ENCODE data around the gene ORAI2.
"Not testable (repeated sequence)": the region's sequence is repeated elsewhere in the genome, so short reads cannot be mapped to it uniquely, and the experiment has no call there.

ORAI2 gene

DNA sequence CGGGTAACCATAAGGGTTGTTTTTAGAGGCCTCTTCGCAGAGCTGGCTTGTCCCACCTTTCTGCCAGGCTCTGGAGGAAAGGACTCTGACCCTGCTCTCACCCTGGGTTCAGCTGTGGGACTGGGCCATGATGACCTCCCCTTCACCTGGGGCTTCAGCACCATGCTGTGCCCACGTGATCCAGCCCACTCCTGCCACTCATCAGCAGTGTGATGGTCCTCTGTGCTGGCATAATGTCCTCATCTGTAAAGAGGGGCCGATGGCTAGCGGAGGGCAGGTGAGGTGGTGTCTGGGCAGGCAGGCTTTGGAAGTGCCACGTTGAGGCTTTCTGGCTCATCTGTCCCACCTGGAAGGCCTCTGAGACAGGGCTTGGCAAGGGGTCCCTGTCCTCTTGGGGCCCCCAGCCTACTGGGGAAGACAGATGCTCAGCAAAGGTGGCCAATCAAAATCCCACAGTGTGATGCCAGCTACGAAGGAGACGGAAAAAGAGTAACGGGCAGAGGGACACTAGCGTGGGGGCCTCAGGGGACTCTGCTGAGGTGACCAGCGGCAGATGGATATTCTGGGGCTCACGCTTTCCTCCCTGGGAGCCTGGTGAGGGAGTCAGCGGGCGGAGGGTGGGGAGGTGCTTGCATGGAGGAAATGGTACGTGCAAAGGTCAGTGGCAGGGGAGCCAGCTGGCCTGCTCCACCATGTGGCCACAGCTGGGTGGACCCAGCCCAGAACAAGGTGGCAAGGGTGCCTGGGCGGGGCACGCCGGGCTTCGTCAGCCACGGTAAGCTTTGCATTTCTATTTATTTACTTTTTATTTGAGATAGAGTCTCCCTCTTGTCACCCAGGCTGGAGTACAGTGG, 36.8 kb downstream of the ORAI2 start:
- DNase-seq (ENCODE audit: low read depth) = no peak

DNA sequence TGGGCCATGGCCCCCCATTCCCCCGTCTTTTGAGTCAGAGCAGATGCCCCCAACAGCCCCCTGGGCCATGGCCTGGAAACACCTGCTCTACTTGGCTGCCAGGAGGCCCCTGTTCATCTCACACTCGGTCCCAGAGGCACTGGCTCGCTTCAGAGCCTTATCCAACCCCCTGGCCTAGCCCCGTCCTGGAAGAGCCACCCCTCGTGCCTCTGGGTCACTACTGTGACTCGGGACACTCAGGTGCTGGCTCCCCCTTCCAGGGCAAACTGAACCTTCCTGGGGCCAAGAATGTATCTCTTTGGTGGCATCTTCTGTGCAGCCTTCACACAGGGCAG, 38.4 kb downstream of the ORAI2 start:
- DNase-seq (ENCODE audit: low read depth) = no peak

DNA sequence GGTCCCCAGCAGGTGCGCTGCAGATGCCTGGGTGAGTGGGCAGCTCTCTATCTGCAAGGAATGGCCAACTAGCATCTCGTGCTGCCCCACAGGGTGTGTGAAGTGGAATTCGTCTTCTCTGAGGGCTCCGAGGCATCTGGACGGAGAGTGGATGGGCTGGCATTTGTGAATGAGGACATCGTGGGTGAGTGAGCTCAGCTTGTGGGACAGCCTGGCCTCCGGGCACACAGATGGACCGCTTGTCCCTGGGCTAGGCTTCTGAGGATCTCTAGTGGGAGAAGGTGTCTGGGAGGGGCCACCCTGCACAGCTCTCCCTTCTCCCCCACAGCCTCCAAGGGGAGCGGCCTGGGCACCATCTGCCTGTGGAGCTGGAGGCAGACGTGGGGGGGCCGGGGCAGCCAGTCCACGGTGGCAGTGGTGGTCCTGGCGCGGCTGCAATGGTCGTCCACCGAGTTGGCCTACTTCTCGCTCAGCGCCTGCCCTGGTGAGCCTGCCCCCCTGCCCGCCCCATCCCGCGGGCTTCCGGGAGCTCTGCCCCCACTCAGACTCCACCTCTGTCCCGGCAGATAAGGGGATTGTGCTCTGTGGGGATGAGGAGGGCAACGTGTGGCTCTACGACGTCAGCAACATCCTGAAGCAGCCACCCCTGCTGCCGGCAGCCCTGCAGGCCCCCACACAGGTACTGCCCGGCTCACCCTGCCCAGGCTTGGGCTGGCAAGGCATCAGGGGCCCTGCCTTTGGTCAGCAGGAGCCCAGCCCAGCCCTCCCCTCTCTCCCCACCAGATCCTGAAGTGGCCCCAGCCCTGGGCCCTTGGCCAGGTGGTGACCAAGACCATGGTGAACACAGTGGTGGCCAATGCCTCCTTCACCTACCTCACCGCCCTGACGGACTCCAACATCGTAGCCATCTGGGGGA, 39.0 kb downstream of the ORAI2 start:
- no peak for DNase-seq (ENCODE audit: low read depth)

DNA sequence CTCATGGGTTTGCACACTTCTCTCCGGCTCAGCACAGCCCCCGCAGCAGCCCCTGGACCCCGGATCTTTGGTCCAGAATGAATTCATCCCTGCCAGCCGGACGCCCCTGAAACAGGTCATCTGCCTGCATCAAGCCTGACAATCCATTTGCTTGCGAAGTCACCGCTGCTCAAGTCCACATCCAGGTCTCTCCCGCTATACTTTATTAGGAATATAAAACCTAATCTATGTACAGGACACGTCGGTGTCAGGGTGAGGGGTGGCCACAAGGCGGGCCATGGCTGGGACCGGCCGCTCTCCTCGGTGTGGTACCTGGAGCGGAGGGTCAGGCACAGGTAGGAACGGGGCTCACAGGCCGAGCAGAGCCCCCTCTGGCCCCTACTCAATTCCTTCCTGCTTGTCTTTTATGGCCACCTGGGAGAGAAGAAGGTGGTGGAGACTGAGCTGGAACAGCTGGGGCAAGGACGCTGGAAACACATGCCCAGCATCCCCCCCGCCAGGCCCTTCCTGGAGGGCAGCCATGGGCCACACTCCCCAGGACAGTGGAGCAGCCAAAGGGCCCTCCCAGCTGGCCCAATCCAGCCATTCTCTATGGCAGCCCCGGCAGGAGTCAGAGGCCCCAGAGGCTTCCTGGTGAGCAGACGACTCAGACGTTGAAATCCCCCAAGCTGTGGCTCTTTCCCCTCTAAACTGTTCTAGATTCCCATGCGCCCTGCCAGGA, 40.1 kb downstream of the ORAI2 start:
- no peak for DNase-seq (ENCODE audit: low read depth)

DNA sequence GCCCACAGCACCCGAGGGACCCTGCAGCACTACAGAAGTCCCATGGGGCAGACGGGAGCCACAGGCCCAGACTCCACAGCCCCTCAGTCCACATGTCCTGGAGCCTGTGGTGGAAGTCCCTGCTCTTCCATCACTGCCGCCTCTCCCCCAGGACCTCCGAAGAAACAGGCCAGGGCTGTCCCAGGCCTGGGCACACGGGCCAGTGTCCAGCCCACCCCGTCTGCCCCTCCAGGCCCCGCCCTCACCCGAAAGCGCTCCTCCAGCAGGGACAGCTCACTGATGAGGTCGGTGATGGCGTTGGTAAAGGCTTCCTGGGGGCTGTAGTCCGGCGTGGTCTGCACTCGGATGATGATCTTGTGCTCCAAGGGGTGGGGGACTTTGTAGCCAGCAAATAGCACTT, 40.7 kb downstream of the ORAI2 start:
- DNase-seq (ENCODE audit: low read depth) = not testable (repeated sequence)

DNA sequence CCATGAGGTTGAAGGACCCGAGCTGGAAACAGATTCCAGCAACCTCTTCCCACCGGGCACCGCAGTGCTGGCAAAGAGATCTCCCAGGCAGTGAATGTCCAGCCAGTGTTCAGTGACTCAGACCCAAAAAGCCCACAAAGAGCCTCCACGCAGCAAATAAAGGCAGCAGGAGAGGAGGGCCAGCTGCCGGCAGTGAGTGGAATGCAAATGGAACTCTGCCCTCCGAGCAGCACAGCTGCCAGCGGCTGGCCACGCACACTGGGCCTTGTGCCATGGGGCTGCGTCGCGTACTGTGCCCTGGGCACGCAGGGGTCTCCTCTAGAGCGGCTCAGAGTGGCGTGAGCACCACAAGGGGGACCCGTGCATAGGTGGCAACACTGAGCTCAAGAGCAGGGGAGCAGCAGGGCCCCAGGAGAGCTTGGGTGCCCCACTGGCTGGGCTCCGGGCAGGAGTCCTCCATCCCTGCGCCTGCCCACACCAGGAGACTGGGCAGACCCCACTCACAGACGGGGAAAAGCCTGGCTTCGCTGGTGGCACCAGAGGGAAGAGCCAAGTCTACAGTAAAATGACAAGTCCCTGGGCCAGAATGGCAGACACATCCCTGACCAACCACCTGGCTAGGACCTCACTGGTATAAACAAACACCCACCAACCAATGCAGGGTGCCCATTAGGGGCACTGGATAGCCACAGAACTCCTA, 41.5 kb downstream of the ORAI2 start:
- DNase-seq (ENCODE audit: low read depth) = not testable (repeated sequence)

DNA sequence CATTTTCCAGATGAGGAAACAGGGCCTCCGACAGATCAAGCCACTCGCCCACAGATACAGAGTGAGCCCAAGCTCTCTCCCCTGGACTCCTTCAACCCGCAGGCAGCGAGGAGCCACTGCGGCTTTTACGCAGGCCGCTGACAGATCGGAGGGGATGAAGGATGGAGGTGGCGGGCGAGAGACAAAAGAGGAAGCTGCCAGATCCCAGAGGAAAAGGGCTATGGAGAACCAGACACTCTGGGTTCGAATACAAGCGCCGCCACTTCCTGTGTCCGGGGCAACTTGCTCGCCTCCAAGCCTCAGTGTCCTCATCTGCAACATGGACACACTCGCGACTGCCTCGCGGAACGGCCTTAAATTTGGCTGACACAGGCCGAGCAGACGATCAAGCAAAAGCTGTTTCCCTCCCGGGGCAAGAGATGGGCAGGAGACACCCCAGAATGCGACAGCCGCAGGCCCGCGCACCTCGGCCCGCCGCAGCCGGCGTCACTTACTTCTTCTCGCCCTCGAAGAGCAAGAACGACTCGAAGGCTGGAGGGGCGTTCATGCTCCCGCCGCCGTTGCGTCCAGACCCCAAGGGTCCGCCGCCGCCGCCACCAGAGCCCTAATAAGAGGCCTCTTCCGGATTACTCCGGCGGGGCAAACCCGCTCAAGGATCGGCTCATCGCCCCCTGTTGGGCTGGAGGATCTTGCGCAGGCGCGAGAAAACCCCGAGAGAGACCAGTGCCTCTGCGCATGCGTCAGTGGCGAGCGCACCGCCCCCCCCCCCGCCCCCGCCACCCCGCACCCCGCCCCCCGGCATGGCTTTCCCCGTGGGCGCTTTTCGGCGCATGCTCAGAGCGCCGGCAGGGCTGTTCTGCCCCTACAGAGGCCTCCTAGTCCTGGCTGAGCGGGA, 45.2 kb downstream of the ORAI2 start, which contains the start of gene POLR2J:
TSS of gene POLR2J (minus strand) at position 609 of the 895 bp plus-strand sequence. CDS start at position 547, 62 bp downstream.
- peak; percentile 75 for DNase-seq (ENCODE audit: low read depth)

DNA sequence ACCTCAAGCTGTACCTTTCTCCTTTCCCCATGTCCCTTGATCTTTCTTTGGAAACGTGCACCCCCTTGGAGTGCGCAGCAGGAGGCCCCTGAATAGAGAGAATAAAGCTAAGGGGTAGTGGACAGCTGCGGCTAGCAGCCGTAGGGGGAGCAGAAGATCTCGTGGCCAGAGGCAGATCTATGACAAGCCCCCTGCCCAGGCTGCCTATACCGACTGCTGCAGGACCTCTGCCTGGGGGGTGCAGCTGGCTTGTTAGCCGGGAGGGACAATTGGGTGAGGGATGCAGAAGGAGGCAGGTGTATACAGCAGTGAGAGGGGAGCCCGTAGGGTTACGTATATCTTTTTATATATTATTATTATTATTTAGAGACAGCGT, 45.8 kb downstream of the ORAI2 start:
- not testable (repeated sequence) for DNase-seq (ENCODE audit: low read depth)

DNA sequence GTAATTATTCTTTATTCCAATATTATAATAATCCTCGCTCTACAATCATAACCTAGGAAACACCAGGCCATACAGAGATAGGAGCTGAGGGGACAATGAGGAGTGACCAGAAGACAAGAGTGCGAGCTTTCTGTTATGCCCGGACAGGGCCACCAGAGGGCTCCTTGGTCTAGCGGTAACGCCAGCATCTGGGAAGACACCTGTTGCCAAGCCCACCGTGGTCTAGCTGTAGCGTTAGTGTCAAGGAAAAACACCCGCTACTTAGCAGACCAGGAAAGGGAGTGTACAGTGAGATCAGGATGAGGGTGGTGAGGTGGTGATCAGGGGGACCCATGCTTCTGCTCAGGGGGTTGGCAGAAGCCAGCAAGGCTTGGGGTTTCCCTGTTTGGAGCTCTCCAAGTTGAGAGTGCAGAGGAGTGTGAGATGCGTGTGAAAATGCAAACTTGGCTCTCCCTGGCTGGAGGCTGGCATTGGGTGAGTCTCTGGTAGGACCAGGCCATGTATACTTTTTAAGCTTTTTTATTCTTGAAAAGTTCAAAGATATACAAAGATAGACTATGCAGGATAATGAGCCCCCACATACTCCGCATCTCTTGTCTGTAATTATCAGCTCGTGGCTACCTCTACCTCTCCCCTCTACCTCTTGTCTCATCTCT, 46.7 kb downstream of the ORAI2 start:
- not testable (repeated sequence) for DNase-seq (ENCODE audit: low read depth)

DNA sequence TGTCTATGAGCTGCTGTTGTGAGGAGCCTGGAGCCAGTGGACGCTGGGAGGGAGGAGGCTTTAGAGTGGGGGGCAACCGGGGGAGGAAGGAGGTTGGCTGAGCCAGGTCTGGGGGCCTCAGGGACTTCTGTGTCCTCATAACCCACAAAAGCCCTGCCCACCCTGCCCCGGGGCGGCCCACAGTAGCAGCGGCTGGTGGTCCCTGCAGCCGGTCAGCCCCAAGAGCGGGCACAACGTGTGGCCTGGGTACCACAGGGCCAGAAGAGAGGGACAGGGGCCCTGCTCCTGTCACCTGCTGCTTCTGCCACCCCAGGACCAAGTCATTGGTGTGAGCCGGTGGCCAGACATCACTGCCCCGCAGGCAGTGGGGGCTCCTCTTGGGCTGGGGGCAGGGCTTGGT, 48.6 kb downstream of the ORAI2 start:
- DNase-seq (ENCODE audit: low read depth) = not testable (repeated sequence)

DNA sequence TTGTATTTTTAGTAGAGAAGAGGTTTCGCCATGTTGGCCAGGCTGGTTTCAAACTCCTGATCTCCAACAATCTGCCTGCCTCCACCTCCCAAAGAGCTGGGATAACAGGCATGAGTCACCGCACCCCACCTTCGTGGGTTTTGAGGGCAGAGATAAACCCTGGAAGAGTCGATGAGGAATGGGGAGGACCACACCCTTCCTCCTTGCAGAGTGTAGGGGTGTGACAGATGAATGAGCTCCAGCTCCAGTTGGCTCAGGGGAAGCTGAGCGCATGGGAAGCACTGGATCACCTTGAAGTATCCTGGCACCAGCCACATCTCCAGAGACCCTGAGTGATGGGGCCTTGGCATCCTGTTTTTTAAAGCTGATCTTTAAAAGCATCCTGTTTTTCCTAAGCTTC, 50.9 kb downstream of the ORAI2 start:
- not testable (repeated sequence) for DNase-seq (ENCODE audit: low read depth)

DNA sequence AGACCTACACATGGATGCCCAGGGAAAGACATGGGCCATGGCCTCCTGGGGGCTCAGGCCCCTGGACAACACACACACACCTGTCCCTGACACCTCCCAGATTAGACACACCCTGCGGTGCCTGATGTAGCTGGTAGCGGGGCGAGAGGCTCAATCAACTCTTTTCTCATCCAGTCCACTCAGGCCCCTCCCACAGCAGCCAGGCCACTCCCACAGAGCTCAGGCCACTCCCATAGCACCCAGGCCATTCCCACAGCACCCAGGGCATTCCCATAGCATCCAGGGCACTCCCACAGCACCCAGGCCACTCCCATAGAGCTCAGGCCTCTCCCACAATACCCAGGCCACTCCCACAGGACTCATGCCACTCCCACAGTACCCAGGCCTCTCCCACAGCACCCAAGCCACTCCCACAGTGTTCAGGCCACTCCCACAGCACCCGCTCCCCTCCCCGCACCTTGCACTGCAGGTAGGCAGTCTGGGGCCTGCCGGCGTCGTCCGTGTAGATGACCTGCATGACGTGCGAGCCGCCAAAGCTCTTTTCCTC, 57.2 kb downstream of the ORAI2 start:
- not testable (repeated sequence) for DNase-seq (ENCODE audit: low read depth)

DNA sequence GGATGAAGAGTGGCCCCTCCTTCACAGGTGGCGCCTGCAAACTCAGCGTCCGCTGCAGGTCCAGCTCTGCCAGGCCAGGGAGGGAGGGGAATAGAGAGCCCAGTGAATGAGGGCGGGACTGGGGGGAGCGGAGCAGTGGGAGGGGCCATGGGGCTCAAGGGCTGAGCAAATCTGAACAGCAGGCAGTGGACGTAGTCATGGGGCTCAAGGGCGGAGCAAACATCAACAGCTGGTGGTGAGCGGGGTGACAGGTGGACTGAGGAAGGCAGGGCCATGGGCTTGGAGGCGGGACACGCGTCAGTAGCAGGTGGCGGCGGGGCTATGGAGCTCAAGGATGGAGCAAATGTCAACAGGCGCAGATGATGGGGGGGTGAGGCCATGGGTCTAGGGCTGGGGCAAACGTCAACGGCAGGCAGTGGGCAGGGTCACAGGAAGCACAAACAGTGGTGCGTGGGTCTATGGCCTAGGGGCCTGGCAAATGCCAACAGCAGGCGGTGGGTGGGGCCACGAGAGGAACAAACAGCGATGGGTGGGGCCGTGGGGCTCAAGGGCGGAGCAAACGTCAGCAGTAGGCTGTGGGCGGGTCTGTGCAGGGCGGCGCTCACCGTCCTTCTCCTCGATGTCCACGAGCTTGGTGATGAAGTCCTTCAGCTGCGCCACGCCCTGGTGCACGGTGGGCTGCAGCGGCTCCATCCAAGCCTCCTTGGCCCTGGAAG, 60.0 kb downstream of the ORAI2 start:
- not testable (repeated sequence) for DNase-seq (ENCODE audit: low read depth)

DNA sequence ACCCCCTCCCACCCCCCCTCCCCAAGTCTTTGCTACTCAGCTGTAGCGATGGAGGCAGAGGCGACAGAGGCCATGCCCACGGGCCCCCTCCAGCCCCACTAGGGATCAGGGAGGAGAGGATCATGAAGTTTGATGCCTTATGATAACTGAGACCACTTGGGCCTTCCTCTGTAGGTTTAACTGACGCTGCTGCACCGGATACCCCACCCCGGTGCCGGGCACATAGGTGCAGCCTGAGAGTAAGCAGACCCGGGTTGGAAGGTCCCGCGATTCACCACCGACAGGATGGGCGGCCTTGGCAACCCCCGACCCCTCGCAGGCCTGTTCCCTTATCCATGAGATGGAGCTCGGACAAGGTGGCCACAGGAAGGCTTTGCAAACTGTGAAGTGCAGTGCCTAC, 60.7 kb downstream of the ORAI2 start:
- DNase-seq (ENCODE audit: low read depth) = not testable (repeated sequence)

DNA sequence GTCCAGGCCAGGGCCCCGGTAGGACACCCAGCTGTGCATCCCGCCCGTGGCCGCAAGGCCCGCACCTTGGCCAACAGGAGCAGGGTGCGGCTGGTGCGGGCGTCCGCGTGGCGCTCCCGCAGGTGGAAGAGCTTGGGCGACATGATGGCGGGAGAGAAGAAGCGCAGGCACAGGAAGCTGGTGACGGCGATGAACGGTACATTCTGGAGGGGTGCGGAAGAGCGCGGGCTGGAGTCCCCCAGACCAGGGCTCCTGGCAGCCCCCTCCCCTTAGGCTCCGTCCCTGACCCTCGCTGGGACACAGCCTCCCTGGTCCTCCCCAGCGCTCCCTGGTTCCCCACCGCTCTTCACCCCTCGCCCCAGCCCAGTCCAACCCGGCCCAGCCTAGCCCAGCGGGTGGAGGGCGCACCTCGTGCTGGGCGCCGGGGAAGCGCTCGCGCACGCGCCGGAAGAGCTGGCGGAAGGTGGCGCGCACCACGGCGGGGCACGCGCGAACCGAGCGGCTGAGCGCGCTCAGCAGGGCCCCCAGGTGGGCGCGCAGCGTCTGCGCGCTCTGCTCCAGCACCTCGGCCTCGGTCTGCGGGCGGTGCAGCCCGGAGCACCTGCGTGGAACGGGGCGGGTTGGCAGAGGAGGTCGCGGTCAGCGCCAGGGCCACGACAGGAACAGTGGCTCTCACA, 61.2 kb downstream of the ORAI2 start:
- not testable (repeated sequence) for DNase-seq (ENCODE audit: low read depth)

DNA sequence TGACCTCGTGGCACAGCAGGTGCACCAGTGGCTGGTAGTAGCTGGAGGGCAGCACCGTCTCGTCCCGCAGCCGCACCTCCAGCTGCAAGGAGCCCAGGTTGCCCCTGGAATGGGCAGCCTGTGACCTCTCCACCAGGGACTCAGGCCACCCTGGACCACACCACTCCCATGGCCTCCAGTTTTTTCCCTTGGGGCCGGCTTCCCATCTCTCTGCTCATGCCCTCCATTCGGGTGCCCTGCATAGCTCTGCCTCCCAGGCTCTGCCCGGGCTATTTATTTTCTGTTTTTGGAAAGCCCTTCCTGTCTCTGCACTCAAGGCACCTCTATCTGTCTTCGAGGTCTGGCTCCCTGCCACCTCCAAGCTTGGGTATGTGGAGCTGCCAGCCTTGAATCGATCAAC, 63.5 kb downstream of the ORAI2 start:
- not testable (repeated sequence) for DNase-seq (ENCODE audit: low read depth)

DNA sequence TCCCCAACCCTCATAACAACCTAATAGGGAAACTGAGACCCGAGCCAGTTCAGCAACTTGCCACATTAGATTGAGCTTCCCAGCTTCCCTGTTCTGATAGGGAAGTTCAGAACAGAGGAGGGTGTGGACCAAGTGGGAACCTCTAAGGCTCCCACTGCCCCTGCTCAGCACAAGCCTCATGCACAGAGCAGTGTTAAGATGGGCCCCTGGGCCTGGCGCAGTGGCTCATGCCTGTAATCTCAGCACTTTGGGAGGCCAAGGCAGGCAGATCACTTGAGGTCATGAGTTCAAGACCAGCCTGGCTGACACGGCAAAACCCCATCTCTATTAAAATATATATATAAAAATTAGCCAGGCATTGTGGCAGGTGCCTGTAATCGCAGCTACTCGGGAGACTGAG, 63.9 kb downstream of the ORAI2 start:
- not testable (repeated sequence) for DNase-seq (ENCODE audit: low read depth)

DNA sequence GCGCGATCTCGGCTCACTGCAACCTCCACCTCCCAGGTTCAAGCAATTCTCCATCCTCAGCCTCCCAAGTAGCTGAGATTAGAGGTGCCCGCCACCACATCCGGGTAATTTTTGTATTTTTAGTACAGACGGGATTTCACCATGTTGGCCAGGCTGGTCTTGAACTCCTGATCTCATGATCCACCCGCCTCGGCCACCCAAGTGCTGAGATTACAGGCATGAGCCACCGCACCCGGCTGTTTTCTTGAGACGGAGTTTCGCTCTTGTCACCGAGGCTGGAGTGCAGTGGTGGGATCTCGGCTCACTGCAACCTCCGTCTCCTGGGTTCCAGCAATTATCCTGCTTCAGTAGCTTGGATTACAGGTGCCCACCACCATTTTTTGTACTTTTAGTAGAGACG, 64.9 kb downstream of the ORAI2 start:
- not testable (repeated sequence) for DNase-seq (ENCODE audit: low read depth)
